Left lung (tissue), 10 donors: ENCODE data around the gene AGO3. TPM values are rescaled to one million over a fixed set of nuclear protein-coding genes. Genes with fewer than 3 reads are reported as not detected.

ENCODE experiments used
- ATAC-seq: fragments of 200-7000 bp; cut with Tn5 transposase; one replicate; pipeline ENCODE4 v1.9.1; 2020; ENCODE audit warnings: moderate library complexity
- DNase-seq, 4 donors: peaks; one replicate each; pipeline ENCODE4 v3.0.0-alpha.2; 2013 to 2020
- H3K27ac ChIP-seq, 2 donors: fragments of 200-600 bp; sonication (generic) in 1 of 2; one replicate each; pipeline versions ENCODE4 v1.5.0 to v1.8.0; 2020 to 2021
- H3K27me3 ChIP-seq, 2 donors: fragments of 200-600 bp; sonication (generic) in 1 of 2; one replicate each; pipeline versions ENCODE4 v1.5.0 to v1.8.0; 2020 to 2021
- H3K36me3 ChIP-seq, 2 donors: fragments of 200-600 bp; sonication (generic) in 1 of 2; one replicate each; pipeline versions ENCODE4 v1.5.0 to v1.8.0; 2020 to 2021
- H3K4me1 ChIP-seq, 2 donors: fragments of 200-600 bp; one replicate each; pipeline ENCODE4 v1.8.0; 2021
- H3K4me3 ChIP-seq, 2 donors: fragments of 200-600 bp; sonication (generic) in 1 of 2; one replicate each; pipeline versions ENCODE4 v1.5.0 to v1.8.0; 2020 to 2021; ENCODE audit warnings: mild to moderate bottlenecking in 1 of 2
- H3K9me3 ChIP-seq, 2 donors: fragments of 200-600 bp; sonication (generic) in 1 of 2; one replicate each; pipeline versions ENCODE4 v1.5.0 to v1.8.0; 2020 to 2021
- intact Hi-C, 2 donors: fragments of 100-400 bp; cut with DNase I; formaldehyde crosslinking; loops; one replicate each; pipeline versions ENCODE4 v1.11.2 to v1.14.2; 2022
- polyA plus RNA-seq, 6 donors: library from polyadenylated mRNA; unstranded; fragments of 120-200 nt; gene quantifications; one replicate each; pipeline ENCODE4 v1.2.1, GENCODE V29; 2013; ENCODE audit not compliant: insufficient read length in 6 of 6
- total RNA-seq, 2 donors: library from RNA; stranded (reverse); fragmentation: NEBNext Ultra II Directional; extraction: Animal tissue kit (Norgen Biotek cat#: 25700); gene quantifications; one replicate each; pipeline ENCODE4 v1.2.1, GENCODE V29; 2021
- TF ChIP-seq, protein P1 (sequence below), 2 donors: fragments of 200-600 bp; sonication (generic) in 1 of 2; IDR thresholded peaks; one replicate each; pipeline versions ENCODE4 v1.5.0 to v1.8.0; 2021; ENCODE audit warnings: antibody characterized with exemption in 2 of 2
- donor health status: DM: no; HTN: yes; CAD: no.
- donor health status: DM: no; HTN: no; CAD: no.

The AGO3 gene
- total and polyA plus RNA-seq, 8 donors: 18.7 to 30.1 (median 21.9) TPM

DNA sequence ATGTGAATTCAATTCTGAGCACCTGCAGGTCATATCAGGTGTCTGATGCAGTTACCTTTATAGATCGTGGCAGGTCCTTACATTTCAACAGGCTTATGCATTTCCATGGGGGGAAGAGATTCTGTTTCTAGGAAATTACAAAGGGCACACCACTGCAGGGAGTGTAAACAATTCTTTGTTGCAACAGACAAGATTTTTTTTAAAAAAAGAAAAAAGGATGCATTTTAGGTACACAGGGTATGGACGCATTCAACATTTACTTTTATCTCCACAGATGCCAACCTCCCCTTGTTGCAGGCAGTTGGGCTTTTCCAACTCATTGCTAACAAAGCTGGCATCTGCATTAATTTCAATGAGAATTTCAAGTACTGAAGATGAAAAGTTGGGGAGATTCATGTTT is 139.4 kb downstream of the AGO3 start:
- no peak overlapping the region for H3K4me3 ChIP-seq
- H3K27me3 ChIP-seq: no peaks in the 10 kb centered on the region
- intact Hi-C loops: no loop called here
- no peaks in the 10 kb centered on the region for H3K4me1 ChIP-seq
- H3K9me3 ChIP-seq: peaks cover 0 to 4% of the 10 kb centered on the region in 2 donors
- TF ChIP-seq, protein P1, sequence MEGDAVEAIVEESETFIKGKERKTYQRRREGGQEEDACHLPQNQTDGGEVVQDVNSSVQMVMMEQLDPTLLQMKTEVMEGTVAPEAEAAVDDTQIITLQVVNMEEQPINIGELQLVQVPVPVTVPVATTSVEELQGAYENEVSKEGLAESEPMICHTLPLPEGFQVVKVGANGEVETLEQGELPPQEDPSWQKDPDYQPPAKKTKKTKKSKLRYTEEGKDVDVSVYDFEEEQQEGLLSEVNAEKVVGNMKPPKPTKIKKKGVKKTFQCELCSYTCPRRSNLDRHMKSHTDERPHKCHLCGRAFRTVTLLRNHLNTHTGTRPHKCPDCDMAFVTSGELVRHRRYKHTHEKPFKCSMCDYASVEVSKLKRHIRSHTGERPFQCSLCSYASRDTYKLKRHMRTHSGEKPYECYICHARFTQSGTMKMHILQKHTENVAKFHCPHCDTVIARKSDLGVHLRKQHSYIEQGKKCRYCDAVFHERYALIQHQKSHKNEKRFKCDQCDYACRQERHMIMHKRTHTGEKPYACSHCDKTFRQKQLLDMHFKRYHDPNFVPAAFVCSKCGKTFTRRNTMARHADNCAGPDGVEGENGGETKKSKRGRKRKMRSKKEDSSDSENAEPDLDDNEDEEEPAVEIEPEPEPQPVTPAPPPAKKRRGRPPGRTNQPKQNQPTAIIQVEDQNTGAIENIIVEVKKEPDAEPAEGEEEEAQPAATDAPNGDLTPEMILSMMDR (IDR thresholded peaks at IDR 0.05): no peak
- H3K36me3 ChIP-seq: no peaks in the 10 kb centered on the region
- DNase-seq (no peak), ATAC-seq (no peak)
- no peak overlapping the region for H3K27ac ChIP-seq

DNA sequence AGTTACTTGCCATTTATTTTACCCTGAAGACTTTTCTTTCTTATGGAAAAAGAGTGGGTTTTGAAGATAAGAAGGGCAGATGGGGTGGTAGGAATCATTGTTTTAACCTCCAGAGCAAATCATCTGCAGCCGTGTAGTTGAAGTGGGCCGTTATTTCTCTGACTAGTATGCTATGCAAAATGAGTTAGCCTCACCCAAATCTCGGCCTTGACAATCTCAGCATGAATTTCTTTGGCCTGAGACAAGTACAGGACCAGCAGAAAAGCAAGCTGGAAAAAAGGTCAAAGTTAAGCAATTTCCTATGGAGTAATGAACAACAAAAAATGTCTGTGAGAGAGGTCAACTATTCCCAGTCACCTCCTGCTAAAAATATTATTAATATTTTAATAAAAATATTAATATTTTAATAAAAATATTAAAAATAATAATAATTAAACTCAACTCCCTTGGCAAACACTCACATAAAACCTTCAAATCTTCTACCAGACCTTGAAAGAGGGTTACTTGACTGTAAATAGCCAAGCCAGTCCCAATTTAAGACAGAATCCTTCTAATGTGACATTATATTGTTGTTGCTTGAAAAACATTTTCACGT is 146.2 kb downstream of the AGO3 start:
- H3K9me3 ChIP-seq: no peaks in the 10 kb centered on the region
- TF ChIP-seq, protein P1 (IDR thresholded peaks at IDR 0.05): no peak
- H3K27me3 ChIP-seq: no peaks in the 10 kb centered on the region
- ATAC-seq (no peak), DNase-seq (no peak)
- no peaks in the 10 kb centered on the region for H3K4me1 ChIP-seq
- intact Hi-C loops: no loop called here
- no peak overlapping the region for H3K4me3 ChIP-seq
- no peaks in the 10 kb centered on the region for H3K36me3 ChIP-seq
- no peak overlapping the region for H3K27ac ChIP-seq

DNA sequence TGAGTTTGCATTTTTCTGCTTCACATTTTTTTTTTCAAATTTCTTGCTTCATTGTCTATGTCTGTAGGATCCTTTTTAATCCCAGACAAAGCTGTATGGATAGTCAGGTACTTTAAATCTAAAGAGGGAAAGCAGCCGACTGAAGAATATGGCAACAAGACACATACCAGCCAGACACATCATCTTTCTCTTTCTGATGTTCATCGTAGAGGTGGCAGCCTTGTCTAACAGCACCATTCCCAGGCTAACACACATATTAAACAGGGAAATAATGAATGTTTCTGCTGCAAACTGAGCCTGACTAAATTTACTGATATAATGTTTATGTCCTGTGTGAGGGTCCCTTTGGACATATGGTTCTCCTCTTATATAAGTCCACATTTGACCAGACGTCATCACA is 149.3 kb downstream of the AGO3 start:
- H3K9me3 ChIP-seq: no peaks in the 10 kb centered on the region
- H3K27me3 ChIP-seq: peaks cover 0 to 22% of the 10 kb centered on the region in 2 donors
- H3K27ac ChIP-seq: no peak overlapping the region
- no peak overlapping the region for H3K4me3 ChIP-seq
- TF ChIP-seq, protein P1 (IDR thresholded peaks at IDR 0.05): no peak
- ATAC-seq: no peak
- H3K36me3 ChIP-seq: no peaks in the 10 kb centered on the region
- intact Hi-C loops: no loop called here
- DNase-seq: no peak
- H3K4me1 ChIP-seq: peaks cover 0 to 12% of the 10 kb centered on the region in 2 donors

DNA sequence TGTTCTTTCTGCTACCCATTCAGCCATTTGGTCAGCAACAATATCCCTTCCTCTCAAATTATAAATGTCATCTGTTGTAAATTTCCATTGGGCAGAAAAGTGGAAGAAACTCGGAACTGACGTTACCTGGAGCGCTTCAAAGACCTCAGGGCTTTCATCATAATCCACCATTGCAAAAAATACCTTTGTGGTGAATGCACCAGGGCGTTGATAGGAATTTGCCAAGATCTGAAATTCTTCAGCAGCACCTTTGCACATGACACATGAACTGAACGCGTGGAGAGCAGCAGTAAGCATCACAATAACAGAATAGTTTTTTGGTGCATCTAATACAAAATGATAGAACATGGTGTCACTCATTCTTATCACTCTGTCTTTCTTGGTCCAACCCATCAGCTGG is 149.9 kb downstream of the AGO3 start:
- Histone ChIP-seq H3K27ac (no peak overlapping the region), H3K36me3 (no peaks in the 10 kb centered on the region), H3K4me3 (no peak overlapping the region), H3K4me1 (peaks cover 0 to 12% of the 10 kb centered on the region in 2 donors), H3K9me3 (no peaks in the 10 kb centered on the region), H3K27me3 (peaks cover 0 to 22% of the 10 kb centered on the region in 2 donors)
- ATAC-seq (no peak), DNase-seq (no peak)
- intact Hi-C loops: no loop called here
- TF ChIP-seq, protein P1 (IDR thresholded peaks at IDR 0.05): no peak

DNA sequence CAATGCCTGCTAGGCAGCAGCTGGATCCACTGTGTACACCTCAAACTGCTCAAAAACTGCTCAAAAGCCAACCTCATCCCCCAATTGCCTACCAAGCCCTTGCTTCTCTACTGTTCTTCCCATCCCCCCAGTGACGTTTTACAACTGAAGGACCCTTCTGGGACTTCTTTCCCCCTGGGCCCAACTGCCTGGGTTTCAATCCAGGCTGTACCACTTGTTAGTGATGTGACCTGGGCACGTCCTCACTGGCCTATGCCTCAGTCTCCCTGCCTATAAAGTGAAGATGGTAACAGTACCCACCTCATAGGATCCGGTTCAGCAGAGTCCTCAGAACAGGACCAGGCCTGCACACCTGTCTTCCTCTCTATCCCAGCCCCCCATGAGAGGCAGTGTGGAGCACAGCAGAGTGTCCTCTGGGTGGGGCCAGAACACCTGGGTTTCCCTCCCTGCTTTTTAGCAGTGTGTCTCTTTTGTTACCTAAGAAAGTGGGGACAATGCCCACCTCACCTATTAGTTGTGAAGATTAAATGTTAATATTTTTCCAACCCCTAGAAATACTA is 151.1 kb downstream of the AGO3 start:
- no peak for ATAC-seq
- H3K36me3 ChIP-seq: no peaks in the 10 kb centered on the region
- no peak overlapping the region for H3K27ac ChIP-seq
- DNase-seq: no peak
- H3K9me3 ChIP-seq: no peaks in the 10 kb centered on the region
- peaks cover 0 to 12% of the 10 kb centered on the region in 2 donors for H3K4me1 ChIP-seq
- TF ChIP-seq, protein P1 (IDR thresholded peaks at IDR 0.05): no peak
- intact Hi-C loops: no loop called here
- peaks cover 0 to 22% of the 10 kb centered on the region in 2 donors for H3K27me3 ChIP-seq
- H3K4me3 ChIP-seq: no peak overlapping the region
